ENCODE results near the gene DPF3.
A peak's percentile ranks its signal among the peaks of the same experiment; 100 is the strongest.

DPF3 gene

GRCh38 chr14:72893636-72894322 is at the start of gene DPF3:
Gene DPF3, minus strand, starts transcription at chr14:72894101. Its CDS starts 13 bp downstream, at chr14:72894088.
- Mint-ChIP-seq H3K27ac (peak within 1 kb of the TSS; percentile 70), H3K4me1 (peaks cover 13% of the 10 kb centered on the region), H3K4me3 (peak within 1 kb of the TSS; percentile 94), H3K27me3 (no peaks in the 10 kb centered on the region), H3K36me3 (no peaks in the 10 kb centered on the region), H3K9me3 (no peaks in the 10 kb centered on the region)
- peak; percentile 96 for ATAC-seq (ENCODE audit: low read depth)
- peak; percentile 83 to 90 for DNase-seq (ENCODE audit: low spot score in 2 of 2)

GRCh38 chr14:72942934-72943333 is 49.0 kb upstream of the DPF3 start:
- Mint-ChIP-seq H3K4me3 (no peak overlapping the region), H3K4me1 (no peaks in the 10 kb centered on the region), H3K9me3 (no peaks in the 10 kb centered on the region), H3K36me3 (peaks cover 29% of the 10 kb centered on the region), H3K27me3 (no peaks in the 10 kb centered on the region), H3K27ac (no peak overlapping the region)
- DNase-seq (ENCODE audit: low spot score in 2 of 2), result no peak
- no peak for ATAC-seq (ENCODE audit: low read depth)

GRCh38 chr14:72941286-72941985 is 47.5 kb upstream of the DPF3 start:
- Mint-ChIP-seq H3K27me3 (no peaks in the 10 kb centered on the region), H3K27ac (no peak overlapping the region), H3K36me3 (peaks cover 40% of the 10 kb centered on the region), H3K4me1 (peaks cover 10% of the 10 kb centered on the region), H3K4me3 (no peak overlapping the region), H3K9me3 (no peaks in the 10 kb centered on the region)
- DNase-seq (ENCODE audit: low spot score in 2 of 2) (no peak), ATAC-seq (ENCODE audit: low read depth) (no peak)

- DNase-seq (ENCODE audit: low spot score in 2 of 2), result no peak
- H3K4me3 Mint-ChIP-seq, result no peak overlapping the region
- H3K36me3 Mint-ChIP-seq, result peaks cover 40% of the 10 kb centered on the region
- peaks cover 10% of the 10 kb centered on the region for H3K4me1 Mint-ChIP-seq
- no peak overlapping the region for H3K27ac Mint-ChIP-seq
- no peaks in the 10 kb centered on the region for H3K27me3 Mint-ChIP-seq
- no peaks in the 10 kb centered on the region for H3K9me3 Mint-ChIP-seq
- ATAC-seq (ENCODE audit: low read depth), result no peak
These were observed 45.7 kb upstream of the DPF3 start for GRCh38 chr14:72939630-72940029.

GRCh38 chr14:72932893-72933292 is 39.0 kb upstream of the DPF3 start:
- DNase-seq (ENCODE audit: low spot score in 2 of 2), result no peak
- H3K9me3 Mint-ChIP-seq, result no peaks in the 10 kb centered on the region
- H3K27ac Mint-ChIP-seq, result no peak overlapping the region
- H3K27me3 Mint-ChIP-seq, result no peaks in the 10 kb centered on the region
- ATAC-seq (ENCODE audit: low read depth), result no peak
- peaks cover 17% of the 10 kb centered on the region for H3K36me3 Mint-ChIP-seq
- H3K4me3 Mint-ChIP-seq, result no peak overlapping the region
- H3K4me1 Mint-ChIP-seq, result peaks cover 19% of the 10 kb centered on the region

- Mint-ChIP-seq H3K4me3 (no peak overlapping the region), H3K36me3 (peaks cover 7% of the 10 kb centered on the region), H3K27ac (no peak overlapping the region), H3K27me3 (no peaks in the 10 kb centered on the region), H3K4me1 (peaks cover 13% of the 10 kb centered on the region), H3K9me3 (no peaks in the 10 kb centered on the region)
- DNase-seq (ENCODE audit: low spot score in 2 of 2) (no peak), ATAC-seq (ENCODE audit: low read depth) (no peak)
These were observed 35.6 kb upstream of the DPF3 start for GRCh38 chr14:72929316-72930080.

GRCh38 chr14:72928872-72929271 is 35.0 kb upstream of the DPF3 start:
- ATAC-seq (ENCODE audit: low read depth) (no peak), DNase-seq (ENCODE audit: low spot score in 2 of 2) (no peak)
- peaks cover 7% of the 10 kb centered on the region for H3K36me3 Mint-ChIP-seq
- no peaks in the 10 kb centered on the region for H3K27me3 Mint-ChIP-seq
- H3K4me1 Mint-ChIP-seq, result peaks cover 13% of the 10 kb centered on the region
- no peak overlapping the region for H3K4me3 Mint-ChIP-seq
- H3K27ac Mint-ChIP-seq, result no peak overlapping the region
- H3K9me3 Mint-ChIP-seq, result no peaks in the 10 kb centered on the region

GRCh38 chr14:72926292-72927028 is 32.6 kb upstream of the DPF3 start, which contains the start of gene DCAF4:
Gene DCAF4, plus strand, starts transcription at chr14:72926464. Its CDS starts 11,515 bp downstream, at chr14:72937979.
- H3K4me1 Mint-ChIP-seq, result peaks cover 5% of the 10 kb centered on the region
- peak; percentile 83 for ATAC-seq (ENCODE audit: low read depth)
- H3K27me3 Mint-ChIP-seq, result no peaks in the 10 kb centered on the region

GRCh38 chr14:72925815-72926291 is 32.0 kb upstream of the DPF3 start:
- ATAC-seq (ENCODE audit: low read depth), result no peak
- Mint-ChIP-seq H3K9me3 (no peaks in the 10 kb centered on the region), H3K4me1 (peaks cover 4% of the 10 kb centered on the region), H3K36me3 (no peaks in the 10 kb centered on the region), H3K4me3 (peak overlapping the region; percentile 93), H3K27me3 (no peaks in the 10 kb centered on the region), H3K27ac (peak overlapping the region; percentile 93)
- DNase-seq (ENCODE audit: low spot score in 2 of 2), result peak in 1 of 2 donors; percentile 80

More at GRCh38 chr14:72926292-72927028, 32.6 kb upstream of the DPF3 start, which contains the start of gene DCAF4:
- peak; percentile 79 for DNase-seq (ENCODE audit: low spot score in 2 of 2)
- Mint-ChIP-seq H3K4me3 (peak within 1 kb of the TSS; percentile 93), H3K9me3 (no peaks in the 10 kb centered on the region), H3K36me3 (no peaks in the 10 kb centered on the region), H3K27ac (peak within 1 kb of the TSS; percentile 93)

GRCh38 chr14:72925171-72925759 is 31.4 kb upstream of the DPF3 start:
- Mint-ChIP-seq H3K27me3 (no peaks in the 10 kb centered on the region), H3K36me3 (no peaks in the 10 kb centered on the region), H3K27ac (no peak overlapping the region), H3K4me3 (peak overlapping the region; percentile 93), H3K4me1 (peaks cover 4% of the 10 kb centered on the region), H3K9me3 (no peaks in the 10 kb centered on the region)
- DNase-seq (ENCODE audit: low spot score in 2 of 2) (no peak), ATAC-seq (ENCODE audit: low read depth) (no peak)

- ATAC-seq (ENCODE audit: low read depth), result no peak
These were observed 30.4 kb upstream of the DPF3 start for GRCh38 chr14:72924337-72924736.

GRCh38 chr14:72921396-72921795 is 27.5 kb upstream of the DPF3 start:
- ATAC-seq (ENCODE audit: low read depth) (no peak), DNase-seq (ENCODE audit: low spot score in 2 of 2) (no peak)
- peaks cover 2% of the 10 kb centered on the region for H3K4me1 Mint-ChIP-seq
- no peaks in the 10 kb centered on the region for H3K36me3 Mint-ChIP-seq
- no peak overlapping the region for H3K27ac Mint-ChIP-seq
- H3K4me3 Mint-ChIP-seq, result no peak overlapping the region
- no peaks in the 10 kb centered on the region for H3K9me3 Mint-ChIP-seq
- H3K27me3 Mint-ChIP-seq, result no peaks in the 10 kb centered on the region

More at GRCh38 chr14:72924337-72924736, 30.4 kb upstream of the DPF3 start:
- no peaks in the 10 kb centered on the region for H3K9me3 Mint-ChIP-seq
- no peak overlapping the region for H3K27ac Mint-ChIP-seq
- H3K36me3 Mint-ChIP-seq, result no peaks in the 10 kb centered on the region
- H3K4me1 Mint-ChIP-seq, result peaks cover 4% of the 10 kb centered on the region
- no peak overlapping the region for H3K4me3 Mint-ChIP-seq
- no peaks in the 10 kb centered on the region for H3K27me3 Mint-ChIP-seq
- no peak for DNase-seq (ENCODE audit: low spot score in 2 of 2)

- ATAC-seq (ENCODE audit: low read depth), result no peak
- H3K36me3 Mint-ChIP-seq, result no peaks in the 10 kb centered on the region
These were observed 26.1 kb upstream of the DPF3 start for GRCh38 chr14:72920008-72920407.

More at GRCh38 chr14:72920008-72920407, 26.1 kb upstream of the DPF3 start:
- no peaks in the 10 kb centered on the region for H3K9me3 Mint-ChIP-seq
- H3K27me3 Mint-ChIP-seq, result no peaks in the 10 kb centered on the region
- no peak for DNase-seq (ENCODE audit: low spot score in 2 of 2)
- no peak overlapping the region for H3K4me3 Mint-ChIP-seq
- H3K27ac Mint-ChIP-seq, result no peak overlapping the region
- no peaks in the 10 kb centered on the region for H3K4me1 Mint-ChIP-seq
